Suppressor macrophage (primary cell): ENCODE measurements around the gene ASAP2.

ENCODE experiments used
- DNase-seq, 4 experiments: peaks; one replicate each; pipeline ENCODE4 v3.0.0-alpha.2; 2020 to 2022

The ASAP2 gene

DNA sequence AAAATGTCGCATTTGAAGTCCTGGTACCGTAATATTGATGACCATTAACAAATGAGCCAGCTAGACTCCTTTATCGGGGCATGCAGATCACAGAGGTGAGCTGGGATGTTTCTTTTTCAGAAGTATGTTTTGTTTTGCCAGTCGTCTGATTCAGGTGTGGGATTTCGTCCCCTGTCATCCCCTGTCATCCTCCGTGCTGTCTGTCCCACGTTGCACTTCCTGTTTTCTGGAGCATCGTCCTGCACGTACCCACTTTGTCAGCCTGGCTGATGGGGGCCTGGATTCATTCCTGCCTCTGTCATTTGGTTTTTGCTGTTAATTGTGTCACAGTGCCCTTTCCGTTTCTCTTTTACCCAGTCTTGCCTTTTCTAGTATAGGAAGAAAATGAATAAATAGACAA, 72.8 kb downstream of the ASAP2 start:
- no peak for DNase-seq

- DNase-seq, result no peak
Measured at GRCh38 chr2:9280224-9280623, 73.6 kb downstream of the ASAP2 start.

GRCh38 chr2:9281145-9281544, 74.5 kb downstream of the ASAP2 start:
- DNase-seq, result no peak

DNA sequence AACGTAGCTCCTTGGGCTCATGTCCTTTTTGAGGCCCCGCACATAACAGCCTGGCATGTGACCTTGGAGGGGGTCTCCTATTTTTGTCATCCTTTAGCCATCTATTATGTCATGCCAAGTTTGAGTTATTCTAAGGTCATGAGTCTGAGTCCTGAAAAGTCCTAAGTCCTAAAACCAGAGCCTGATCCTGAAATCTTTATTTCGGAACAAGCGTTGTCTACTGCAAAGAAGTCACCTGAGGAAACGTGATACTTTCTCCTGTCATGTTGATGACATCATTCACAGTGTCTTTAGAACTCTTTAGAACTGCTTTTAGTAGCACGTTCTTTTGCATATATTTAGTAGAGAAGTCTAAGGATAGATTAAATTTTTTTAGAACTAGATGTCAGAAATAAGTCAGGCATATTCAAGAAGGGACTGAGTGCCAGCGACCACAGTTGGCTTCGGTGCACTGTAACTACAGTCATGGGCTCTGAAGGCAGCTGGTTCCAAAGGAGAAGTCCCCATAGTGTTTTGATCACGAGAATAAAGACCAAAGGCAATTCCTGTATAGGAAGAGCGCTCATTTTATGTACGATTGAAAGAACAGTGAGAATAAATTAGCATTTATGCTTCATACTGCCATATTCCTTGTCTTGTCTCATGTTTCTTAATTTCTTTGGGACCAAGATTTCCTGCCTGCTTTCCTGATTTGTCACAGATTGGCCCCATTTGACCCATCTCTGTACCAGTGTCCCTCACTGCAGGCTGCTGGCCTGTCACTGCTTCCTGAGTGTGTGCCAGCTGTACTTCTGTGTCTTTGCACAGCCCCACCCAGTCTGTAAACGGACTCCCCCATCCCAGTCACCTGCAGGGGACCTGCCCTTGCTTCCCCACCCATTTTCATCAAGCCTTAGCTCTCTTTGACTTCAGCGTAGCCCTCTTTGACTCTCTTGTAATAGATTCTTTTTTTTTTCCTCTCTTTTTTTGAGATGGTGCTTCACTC, 75.8 kb downstream of the ASAP2 start:
- DNase-seq, result no peak

GRCh38 chr2:9284521-9285297, 78.1 kb downstream of the ASAP2 start:
- DNase-seq, result no peak

DNA sequence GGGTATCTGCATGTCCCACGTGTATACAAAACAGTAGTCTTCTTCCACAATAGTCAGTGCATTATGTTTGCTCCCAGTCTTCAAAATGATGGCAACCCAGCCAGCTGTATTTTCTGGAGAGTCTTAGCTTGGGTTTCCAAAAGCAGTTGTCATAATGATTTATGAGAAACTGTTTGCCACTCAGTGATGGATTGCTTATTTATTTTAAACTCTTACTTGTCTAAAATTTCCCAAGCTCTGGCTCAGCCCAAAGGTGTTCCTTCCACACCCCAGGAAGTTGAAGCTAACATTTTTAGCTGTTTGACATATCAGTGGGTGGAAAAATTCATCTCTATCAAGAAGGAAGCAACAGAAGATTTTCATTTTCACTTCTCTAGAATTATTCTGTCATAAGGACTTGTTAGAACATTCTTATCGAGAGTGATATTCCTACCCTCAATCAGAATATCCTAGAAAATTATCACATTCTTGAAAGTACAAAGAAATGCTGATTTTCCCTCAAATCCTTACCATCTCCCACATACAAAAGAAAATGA, 78.8 kb downstream of the ASAP2 start:
- peak in 2 of 4 experiments; percentile 19 to 40 for DNase-seq

- no peak for DNase-seq
Measured at GRCh38 chr2:9285921-9286320, 79.3 kb downstream of the ASAP2 start.

DNA sequence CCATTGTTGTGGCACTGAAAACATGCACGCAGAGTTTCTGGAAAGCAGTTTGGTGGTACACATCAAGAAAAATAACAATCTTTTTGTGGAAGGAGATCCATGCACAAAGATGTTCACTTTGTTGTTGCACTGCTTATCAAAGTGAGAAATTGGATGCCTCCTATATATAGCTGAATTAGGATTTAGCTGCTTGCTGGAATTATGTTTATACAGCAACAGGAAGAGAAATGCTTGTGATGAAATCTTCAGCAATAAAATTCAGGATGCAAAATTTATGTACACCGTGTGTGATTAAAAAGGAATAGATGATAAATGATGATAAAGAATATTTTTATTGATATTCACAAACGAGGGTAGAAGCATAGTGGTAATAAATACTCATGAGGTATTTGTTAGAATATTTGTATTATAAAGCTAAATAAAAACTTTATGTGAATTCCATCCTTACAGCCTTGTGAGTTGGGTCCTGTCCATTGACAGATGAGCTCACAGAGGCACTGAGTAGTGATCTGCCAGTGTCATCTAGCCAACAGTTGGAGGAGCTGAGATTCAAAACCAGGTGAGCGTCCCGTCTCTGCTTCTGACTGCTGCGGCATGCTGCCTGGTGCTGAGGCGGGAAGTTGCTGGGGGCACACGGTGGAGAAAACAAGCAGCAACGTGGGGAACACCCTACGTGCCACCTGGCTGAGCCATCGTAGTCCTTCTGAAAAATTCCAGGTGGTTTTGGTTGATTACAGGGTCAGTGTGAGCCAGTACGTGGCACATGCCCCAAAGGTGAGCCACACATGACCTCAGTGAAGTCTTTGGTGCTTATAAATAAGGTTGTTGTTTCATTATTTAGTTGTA, 80.2 kb downstream of the ASAP2 start:
- no peak for DNase-seq

DNA sequence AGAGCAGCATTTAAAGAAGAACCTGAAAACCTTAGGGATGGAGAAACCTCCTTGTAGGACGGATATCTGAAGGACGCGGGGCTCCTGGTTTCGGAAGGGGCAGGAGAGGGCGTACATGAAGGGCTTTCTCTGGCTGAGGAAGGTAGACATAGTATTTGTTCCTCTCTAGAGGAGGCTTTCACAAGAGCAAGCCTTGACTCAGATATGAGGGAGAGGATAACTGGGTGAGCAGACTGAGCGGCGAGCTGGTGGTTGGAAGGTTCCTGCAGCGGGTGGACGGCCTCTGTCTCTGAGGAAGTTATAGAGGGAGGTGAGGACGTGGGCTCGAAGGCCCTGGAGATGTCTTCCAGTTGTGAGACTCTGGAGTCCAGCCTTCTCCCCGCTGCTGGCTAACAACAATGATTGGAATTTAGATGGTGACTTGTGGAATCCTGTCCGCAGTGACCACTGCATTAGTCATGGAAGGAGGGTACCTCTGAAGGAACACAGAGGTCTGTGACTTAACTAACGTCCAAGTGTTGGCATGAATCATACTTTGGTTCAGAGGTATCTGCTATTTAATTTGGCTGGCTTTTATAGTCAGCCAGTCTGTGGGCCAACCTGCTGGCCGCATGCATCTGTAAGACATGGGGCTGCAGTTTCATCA, 80.9 kb downstream of the ASAP2 start:
- peak in 3 of 4 experiments; percentile 49 to 67 (median 62) for DNase-seq

DNA sequence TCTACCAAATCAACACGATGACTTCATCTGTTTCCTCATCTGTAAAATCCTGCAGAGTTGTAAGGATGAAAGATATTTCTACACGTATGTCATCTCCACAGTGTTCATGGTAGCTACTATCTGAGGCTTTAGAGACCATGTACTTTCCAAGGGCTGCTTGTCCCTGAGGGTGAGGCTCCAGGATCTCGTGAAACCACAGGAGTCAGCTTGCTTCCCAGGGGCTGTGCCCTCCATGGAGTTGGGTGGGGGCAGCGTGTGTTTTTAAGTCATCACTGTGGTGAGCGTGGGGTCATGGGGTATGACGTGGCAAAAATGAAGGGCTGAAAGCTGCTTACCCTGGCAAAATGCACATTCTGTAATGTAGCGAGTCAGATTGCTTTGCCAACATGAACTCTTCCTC, 81.6 kb downstream of the ASAP2 start:
- peak; percentile 49 to 62 (median 60) for DNase-seq

GRCh38 chr2:9288681-9289338, 82.2 kb downstream of the ASAP2 start:
- peak; percentile 10 to 58 (median 32) for DNase-seq

GRCh38 chr2:9291331-9291730, 84.7 kb downstream of the ASAP2 start:
- no peak for DNase-seq

GRCh38 chr2:9291866-9292265, 85.3 kb downstream of the ASAP2 start:
- no peak for DNase-seq

GRCh38 chr2:9292426-9292825, 85.8 kb downstream of the ASAP2 start:
- DNase-seq, result no peak

DNA sequence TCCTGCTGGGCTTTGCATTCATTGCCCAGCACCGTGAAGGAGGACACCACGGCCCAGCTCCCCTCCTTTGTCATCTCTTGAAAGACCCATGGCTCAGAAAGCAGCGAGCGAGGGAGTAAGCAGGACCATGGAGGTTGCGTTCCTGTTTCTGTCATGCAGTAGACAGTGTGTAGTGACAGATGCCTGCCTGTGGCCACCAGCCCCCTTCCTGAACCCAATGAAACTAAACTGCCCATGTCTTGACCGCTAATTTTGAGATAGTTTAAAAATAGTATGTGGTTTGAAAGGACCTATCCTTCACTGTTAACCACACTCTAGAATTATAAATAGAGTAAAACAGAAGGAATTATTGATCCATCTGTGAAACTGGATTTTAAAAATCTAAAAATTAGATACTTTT, 88.2 kb downstream of the ASAP2 start:
- DNase-seq, result no peak

DNA sequence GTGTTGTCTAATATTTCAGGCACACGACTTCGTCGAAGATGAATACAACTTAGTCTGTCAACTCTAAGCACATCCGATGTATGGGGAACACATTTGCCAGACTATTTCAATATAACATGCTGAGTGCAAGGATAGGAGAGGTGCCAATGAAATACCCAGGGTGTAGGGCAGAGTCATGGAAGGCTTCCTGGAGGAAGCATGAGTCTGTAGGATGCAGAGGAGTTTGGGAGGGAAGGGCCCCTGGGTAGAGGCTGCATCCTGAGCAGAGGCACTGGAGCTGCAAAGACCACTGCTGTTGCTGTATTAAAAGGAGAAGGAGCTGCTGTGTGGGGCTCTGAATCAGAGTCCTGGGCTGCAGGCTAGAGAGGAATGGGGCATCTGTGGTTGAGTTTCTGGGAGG, 89.9 kb downstream of the ASAP2 start:
- DNase-seq, result no peak

GRCh38 chr2:9297156-9297555, 90.5 kb downstream of the ASAP2 start:
- no peak for DNase-seq

- no peak for DNase-seq
Measured at GRCh38 chr2:9297807-9298206, 91.2 kb downstream of the ASAP2 start.

DNA sequence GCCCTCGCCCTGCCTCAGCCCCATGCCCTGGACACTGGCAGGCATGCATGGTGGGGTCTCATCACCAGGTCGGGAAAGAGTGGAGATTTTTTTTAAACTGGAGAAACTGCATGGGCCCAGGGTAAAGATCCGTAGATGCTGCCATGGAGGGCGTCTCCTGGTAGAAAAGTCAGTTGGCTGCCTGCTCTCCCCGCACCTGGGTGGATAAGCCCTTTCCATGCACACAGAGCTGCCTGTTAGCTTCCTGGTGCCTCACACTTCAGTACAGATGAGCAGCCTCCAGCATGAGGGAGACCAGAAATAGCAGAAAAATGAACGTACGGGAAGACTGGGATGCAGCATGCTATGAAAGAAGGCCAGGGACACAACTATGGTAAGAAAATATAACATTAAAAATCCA, 92.0 kb downstream of the ASAP2 start:
- no peak for DNase-seq

DNA sequence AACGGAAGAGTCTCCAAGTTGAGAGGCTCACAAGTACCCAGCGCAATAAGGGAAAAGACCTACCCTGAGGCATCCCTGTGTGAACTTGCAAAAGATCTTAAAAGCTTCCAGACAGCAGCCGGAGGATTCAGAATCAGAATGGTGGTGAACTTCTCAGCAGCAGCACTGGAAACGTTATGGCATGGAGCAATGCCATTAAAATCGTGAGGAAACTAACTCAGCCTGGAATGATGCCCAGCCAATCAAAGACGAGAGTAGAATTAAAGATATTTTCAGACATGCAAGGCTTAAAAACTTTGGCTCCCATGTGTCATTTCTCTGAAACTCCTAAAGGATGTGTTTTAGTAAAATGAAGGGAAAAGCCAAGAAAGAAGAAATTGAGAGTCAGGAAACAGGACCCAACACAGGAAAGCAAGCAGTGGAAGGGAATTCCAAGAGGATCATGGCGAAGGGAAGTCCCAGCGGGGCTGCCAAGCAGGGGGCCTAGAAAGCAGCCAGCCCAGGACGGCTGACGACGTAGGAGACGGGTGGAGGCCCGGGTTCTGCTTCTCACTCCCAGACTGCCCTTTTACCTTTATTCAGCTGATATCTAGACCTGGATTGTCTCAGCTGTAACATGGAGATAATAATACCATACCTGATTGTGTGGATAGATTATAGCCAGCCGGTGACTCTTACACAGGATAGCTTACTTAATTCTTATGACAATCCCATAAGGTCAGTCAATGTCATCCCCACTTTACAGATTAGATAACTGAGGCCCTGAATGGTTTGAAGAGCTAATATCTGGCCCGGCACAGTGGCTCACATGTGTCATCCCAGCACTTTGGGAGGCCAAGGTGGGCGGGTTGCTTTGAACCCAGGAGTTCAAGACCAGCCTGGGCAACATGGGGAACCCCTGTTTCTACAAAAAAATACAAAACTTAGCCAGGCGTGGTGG, 92.8 kb downstream of the ASAP2 start:
- no peak for DNase-seq
